ENCODE data around the gene ACTL6B.

DNA sequence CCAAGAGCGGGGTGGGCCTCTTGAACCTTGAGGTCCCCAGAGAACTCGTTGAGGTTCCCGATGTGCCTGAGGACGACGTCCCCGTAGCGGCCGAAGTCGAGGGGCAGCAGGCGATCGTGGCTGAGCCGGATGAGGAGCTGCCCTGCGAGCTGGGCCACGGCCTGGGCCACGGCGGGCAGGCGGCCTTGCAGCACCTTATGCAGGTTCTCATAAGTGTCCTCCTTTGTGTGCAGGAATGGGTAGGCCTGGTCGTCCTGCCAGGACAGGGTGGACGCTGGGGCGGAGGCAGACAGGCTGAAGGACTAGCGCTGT, 29.1 kb downstream of the ACTL6B start:
- TF ChIP-seq, protein P1, sequence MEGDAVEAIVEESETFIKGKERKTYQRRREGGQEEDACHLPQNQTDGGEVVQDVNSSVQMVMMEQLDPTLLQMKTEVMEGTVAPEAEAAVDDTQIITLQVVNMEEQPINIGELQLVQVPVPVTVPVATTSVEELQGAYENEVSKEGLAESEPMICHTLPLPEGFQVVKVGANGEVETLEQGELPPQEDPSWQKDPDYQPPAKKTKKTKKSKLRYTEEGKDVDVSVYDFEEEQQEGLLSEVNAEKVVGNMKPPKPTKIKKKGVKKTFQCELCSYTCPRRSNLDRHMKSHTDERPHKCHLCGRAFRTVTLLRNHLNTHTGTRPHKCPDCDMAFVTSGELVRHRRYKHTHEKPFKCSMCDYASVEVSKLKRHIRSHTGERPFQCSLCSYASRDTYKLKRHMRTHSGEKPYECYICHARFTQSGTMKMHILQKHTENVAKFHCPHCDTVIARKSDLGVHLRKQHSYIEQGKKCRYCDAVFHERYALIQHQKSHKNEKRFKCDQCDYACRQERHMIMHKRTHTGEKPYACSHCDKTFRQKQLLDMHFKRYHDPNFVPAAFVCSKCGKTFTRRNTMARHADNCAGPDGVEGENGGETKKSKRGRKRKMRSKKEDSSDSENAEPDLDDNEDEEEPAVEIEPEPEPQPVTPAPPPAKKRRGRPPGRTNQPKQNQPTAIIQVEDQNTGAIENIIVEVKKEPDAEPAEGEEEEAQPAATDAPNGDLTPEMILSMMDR (IDR thresholded peaks at IDR 0.05) = no peak
- TF ChIP-seq ZBTB21 (CRISPR knock-in tag; IDR thresholded peaks at IDR 0.05; ENCODE audit: borderline replicate concordance) = no peak
- no peak for TF ChIP-seq ZNF121 (CRISPR knock-in tag; IDR thresholded peaks at IDR 0.05)
- no peak for TF ChIP-seq TP53 (CRISPR knock-in tag; IDR thresholded peaks at IDR 0.05)
- TF ChIP-seq SP1 (CRISPR knock-in tag; conservative IDR thresholded peaks at IDR 0.05) = no peak
- no peak for TF ChIP-seq ZNF396 (CRISPR knock-in tag; IDR thresholded peaks at IDR 0.05; ENCODE audit: borderline replicate concordance)
- TF ChIP-seq ZNF423 (CRISPR knock-in tag; IDR thresholded peaks at IDR 0.05) = no peak
- TF ChIP-seq ZNF416 (CRISPR knock-in tag; IDR thresholded peaks at IDR 0.05) = no peak
- TF ChIP-seq, protein P2, sequence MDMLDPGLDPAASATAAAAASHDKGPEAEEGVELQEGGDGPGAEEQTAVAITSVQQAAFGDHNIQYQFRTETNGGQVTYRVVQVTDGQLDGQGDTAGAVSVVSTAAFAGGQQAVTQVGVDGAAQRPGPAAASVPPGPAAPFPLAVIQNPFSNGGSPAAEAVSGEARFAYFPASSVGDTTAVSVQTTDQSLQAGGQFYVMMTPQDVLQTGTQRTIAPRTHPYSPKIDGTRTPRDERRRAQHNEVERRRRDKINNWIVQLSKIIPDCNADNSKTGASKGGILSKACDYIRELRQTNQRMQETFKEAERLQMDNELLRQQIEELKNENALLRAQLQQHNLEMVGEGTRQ (CRISPR knock-in tag; IDR thresholded peaks at IDR 0.05) = no peak
- no peak for TF ChIP-seq ESRRA (CRISPR knock-in tag; IDR thresholded peaks at IDR 0.05; ENCODE audit: borderline replicate concordance)
- TF ChIP-seq FOXP1 (CRISPR knock-in tag; IDR thresholded peaks at IDR 0.05; ENCODE audit: borderline replicate concordance) = no peak
- no peak for TF ChIP-seq IRF2 (CRISPR knock-in tag; IDR thresholded peaks at IDR 0.05; ENCODE audit: borderline replicate concordance, low read depth)
- TF ChIP-seq, protein P3, sequence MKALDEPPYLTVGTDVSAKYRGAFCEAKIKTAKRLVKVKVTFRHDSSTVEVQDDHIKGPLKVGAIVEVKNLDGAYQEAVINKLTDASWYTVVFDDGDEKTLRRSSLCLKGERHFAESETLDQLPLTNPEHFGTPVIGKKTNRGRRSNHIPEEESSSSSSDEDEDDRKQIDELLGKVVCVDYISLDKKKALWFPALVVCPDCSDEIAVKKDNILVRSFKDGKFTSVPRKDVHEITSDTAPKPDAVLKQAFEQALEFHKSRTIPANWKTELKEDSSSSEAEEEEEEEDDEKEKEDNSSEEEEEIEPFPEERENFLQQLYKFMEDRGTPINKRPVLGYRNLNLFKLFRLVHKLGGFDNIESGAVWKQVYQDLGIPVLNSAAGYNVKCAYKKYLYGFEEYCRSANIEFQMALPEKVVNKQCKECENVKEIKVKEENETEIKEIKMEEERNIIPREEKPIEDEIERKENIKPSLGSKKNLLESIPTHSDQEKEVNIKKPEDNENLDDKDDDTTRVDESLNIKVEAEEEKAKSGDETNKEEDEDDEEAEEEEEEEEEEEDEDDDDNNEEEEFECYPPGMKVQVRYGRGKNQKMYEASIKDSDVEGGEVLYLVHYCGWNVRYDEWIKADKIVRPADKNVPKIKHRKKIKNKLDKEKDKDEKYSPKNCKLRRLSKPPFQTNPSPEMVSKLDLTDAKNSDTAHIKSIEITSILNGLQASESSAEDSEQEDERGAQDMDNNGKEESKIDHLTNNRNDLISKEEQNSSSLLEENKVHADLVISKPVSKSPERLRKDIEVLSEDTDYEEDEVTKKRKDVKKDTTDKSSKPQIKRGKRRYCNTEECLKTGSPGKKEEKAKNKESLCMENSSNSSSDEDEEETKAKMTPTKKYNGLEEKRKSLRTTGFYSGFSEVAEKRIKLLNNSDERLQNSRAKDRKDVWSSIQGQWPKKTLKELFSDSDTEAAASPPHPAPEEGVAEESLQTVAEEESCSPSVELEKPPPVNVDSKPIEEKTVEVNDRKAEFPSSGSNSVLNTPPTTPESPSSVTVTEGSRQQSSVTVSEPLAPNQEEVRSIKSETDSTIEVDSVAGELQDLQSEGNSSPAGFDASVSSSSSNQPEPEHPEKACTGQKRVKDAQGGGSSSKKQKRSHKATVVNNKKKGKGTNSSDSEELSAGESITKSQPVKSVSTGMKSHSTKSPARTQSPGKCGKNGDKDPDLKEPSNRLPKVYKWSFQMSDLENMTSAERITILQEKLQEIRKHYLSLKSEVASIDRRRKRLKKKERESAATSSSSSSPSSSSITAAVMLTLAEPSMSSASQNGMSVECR (CRISPR knock-in tag; IDR thresholded peaks at IDR 0.05; ENCODE audit: borderline replicate concordance) = no peak
